Activated naive CD4-positive, alpha-beta T cell treated with anti-CD3 and anti-CD28 coated beads, Interleukin-2, amount 50 U/mL, for 24 hours (primary cell): ENCODE measurements around the gene ERFE.

Experiments
- H3K27ac Mint-ChIP-seq: one replicate; pipeline ENCODE4 v1.8.0; 2021; ENCODE audit warnings: mild to moderate bottlenecking, mixed read lengths
- H3K27me3 Mint-ChIP-seq: one replicate; pipeline ENCODE4 v1.8.0; 2021; ENCODE audit warnings: mixed read lengths
- H3K36me3 Mint-ChIP-seq: one replicate; pipeline ENCODE4 v1.8.0; 2021; ENCODE audit warnings: mixed read lengths
- H3K4me1 Mint-ChIP-seq: one replicate; pipeline ENCODE4 v1.8.0; 2021; ENCODE audit warnings: mixed read lengths
- H3K4me3 Mint-ChIP-seq: one replicate; pipeline ENCODE4 v1.8.0; 2021; ENCODE audit warnings: mild to moderate bottlenecking, mixed read lengths
- H3K9me3 Mint-ChIP-seq: one replicate; pipeline ENCODE4 v1.8.0; 2021; ENCODE audit warnings: mixed read lengths

ERFE gene

DNA sequence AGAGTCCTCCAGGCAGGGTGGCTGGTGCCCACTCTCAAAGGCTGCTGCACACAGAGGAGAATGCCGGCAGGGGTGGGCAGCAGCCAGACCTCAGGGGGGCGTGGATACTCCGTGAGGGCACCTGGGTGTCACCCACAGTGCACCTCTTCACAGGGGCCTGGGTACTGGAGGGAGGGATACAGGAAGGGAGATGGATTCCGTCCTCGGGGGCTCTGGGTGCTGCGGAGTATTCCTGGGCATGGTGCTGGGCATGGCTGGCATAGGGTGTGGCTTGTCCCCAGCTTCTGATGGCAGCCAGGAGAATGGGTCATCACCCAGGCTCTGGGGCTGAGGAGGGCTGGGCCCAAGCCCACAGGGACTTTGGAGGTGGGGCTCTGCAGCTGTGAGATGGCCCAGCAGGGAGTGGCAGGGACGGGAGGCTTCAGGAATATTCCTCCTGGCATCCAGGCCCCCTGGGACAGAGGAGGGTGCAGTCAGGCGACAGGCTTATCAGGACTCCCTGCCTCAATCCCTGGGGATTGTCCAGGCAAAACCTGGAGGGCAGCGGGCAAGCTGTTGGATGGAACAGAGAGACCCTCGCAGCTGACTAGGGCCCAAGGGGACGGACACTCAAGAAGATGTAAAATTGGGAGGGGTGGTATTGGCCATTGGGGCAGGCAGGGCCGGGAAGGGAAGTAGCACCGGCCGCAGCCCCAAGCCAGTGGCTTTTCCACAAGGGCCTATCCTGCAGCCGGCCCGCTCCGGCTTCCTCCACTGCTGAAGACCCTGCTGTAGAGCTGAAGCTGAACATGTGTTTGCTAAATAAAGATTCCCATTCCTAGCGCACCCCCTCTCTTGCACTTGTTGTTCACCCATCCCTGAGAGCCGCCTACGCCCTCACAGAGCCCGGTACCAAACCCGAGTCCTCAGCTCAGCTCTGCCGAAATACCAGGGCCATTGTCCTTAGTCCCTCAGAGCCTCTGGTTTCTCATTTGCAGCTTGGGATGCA lies 26.0 kb upstream of the ERFE start:
- Mint-ChIP-seq H3K9me3 (no peaks in the 10 kb centered on the region), H3K27ac (no peak overlapping the region), H3K4me1 (no peaks in the 10 kb centered on the region), H3K36me3 (no peaks in the 10 kb centered on the region), H3K27me3 (no peaks in the 10 kb centered on the region), H3K4me3 (no peak overlapping the region)

DNA sequence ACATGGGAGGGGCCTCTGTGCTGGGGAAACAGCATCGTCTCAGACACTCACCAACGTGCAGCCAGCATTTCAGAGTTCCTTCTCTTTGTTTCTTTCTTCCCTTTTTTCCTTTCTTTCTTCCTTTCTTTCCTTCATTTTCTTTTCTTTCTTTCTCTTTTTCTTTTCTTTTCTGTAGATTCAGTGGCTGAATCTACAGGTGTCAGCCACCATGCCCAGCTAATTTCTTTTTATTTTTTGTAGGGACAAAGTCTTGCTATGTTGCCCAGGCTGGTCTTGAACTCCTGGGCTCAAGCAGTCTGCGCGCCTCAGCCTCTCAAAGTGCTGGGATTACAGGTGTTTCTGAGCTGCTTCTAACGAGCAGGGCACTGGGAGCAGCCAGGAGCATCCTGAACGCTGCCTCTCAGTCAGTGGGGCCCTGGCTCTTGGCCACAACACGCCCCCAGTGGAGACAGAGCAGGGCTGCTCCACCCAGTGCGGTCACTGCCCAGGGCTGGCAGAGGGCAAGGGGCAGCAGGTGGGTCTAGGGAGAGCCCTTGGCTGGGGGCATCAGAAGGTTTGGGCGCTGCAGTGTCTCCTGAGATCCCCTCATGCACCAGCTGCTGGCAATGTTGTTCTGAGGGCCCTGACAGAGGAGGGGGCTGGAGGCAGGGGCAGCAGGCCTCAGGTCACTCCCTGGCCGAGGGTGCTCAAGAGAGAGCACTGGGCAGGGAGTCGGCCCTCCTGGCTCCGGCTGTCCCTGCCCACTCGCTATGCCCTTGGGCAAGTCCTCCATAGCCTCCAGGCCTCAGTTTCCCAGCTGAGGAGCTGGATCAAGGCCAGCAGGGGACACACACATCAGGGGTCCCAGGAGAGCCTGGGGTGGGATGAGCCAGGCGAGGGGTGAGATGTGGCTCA lies 25.0 kb upstream of the ERFE start:
- no peak overlapping the region for H3K4me3 Mint-ChIP-seq
- no peaks in the 10 kb centered on the region for H3K4me1 Mint-ChIP-seq
- no peak overlapping the region for H3K27ac Mint-ChIP-seq
- H3K9me3 Mint-ChIP-seq = no peaks in the 10 kb centered on the region
- H3K36me3 Mint-ChIP-seq = no peaks in the 10 kb centered on the region
- no peaks in the 10 kb centered on the region for H3K27me3 Mint-ChIP-seq

DNA sequence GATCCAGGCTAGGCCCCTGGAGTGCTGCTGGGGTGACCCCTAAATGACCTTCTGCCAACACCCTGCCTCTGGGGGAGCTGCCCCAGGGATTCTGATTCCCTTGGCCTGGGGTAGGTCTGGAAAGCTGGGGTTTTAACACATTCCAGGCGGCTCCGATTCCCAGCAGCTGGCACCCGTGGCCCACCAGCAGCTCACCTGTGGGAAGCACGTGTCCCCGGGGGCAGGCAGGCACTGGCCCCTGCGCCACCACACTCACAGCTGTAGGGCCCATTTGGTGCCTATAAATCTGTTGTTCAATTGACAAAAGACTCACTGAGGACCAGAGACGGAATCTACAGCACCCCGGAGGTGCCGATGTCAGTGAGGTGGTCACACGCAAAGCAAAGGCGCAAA lies 24.4 kb upstream of the ERFE start:
- Mint-ChIP-seq H3K4me1 (no peaks in the 10 kb centered on the region), H3K27me3 (no peaks in the 10 kb centered on the region), H3K27ac (no peak overlapping the region), H3K9me3 (no peaks in the 10 kb centered on the region), H3K36me3 (no peaks in the 10 kb centered on the region), H3K4me3 (no peak overlapping the region)

DNA sequence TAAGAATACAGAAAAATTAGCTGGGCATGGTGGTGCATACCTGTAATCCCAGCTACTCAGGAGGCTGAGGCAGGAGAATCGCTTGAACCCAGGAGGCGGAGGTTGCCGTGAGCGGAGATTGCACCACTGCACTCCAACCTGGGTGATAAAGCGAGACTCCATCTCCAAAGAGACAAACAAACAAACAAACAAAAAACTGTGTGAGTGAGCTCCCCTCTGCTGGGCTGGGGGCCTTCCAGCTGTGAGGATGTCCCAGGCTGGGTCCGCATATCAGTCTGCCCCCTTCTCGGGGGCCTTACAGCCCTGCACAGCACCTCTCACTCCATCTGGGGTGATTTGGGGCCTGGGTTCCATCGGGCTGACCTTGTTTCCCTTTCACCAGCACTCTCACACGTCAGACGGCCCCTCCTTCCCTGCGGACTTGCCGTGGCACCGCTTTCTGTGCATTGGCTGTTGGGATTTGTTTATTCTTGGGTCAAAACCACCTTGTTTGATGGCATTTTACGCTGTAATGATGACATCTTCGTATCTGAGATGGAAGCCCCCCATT lies 23.1 kb upstream of the ERFE start:
- Mint-ChIP-seq H3K27ac (no peak overlapping the region), H3K9me3 (no peaks in the 10 kb centered on the region), H3K36me3 (no peaks in the 10 kb centered on the region), H3K4me3 (no peak overlapping the region), H3K27me3 (no peaks in the 10 kb centered on the region), H3K4me1 (no peaks in the 10 kb centered on the region)

DNA sequence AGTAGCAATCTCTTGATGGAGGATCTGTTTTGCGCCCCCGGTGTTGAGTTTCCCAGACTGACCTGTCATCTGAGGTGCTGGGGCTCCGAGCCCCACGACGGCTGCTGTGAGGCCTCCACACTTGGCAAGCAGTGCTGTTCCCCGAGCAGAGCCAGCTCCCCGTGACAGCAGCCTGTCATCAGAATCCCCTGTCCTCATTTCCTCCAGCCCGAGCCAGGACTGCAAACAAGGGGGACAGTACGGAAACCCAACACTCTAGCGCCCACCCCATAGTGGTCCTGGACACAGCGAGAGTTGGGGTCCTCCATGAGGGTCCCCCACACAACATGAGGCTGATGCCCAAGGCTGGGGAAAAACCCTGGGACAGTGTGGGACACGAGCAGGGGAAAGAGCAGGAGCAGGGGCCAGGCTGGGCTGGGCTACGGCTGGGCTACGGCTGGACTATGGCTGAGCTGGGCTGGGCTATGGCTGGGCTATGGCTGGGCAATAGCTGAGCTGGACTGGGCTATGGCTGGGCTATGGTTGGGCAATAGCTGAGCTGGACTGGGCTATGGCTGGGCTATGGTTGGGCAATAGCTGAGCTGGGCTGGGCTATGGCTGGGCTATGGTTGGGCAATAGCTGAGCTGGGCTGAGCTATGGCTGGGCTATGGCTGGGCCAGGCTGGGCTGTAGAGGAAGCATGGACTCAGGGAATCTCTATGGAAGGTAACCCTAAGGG lies 21.8 kb upstream of the ERFE start:
- Mint-ChIP-seq H3K4me3 (no peak overlapping the region), H3K36me3 (no peaks in the 10 kb centered on the region), H3K27me3 (no peaks in the 10 kb centered on the region), H3K9me3 (no peaks in the 10 kb centered on the region), H3K4me1 (peaks cover 7% of the 10 kb centered on the region), H3K27ac (no peak overlapping the region)

DNA sequence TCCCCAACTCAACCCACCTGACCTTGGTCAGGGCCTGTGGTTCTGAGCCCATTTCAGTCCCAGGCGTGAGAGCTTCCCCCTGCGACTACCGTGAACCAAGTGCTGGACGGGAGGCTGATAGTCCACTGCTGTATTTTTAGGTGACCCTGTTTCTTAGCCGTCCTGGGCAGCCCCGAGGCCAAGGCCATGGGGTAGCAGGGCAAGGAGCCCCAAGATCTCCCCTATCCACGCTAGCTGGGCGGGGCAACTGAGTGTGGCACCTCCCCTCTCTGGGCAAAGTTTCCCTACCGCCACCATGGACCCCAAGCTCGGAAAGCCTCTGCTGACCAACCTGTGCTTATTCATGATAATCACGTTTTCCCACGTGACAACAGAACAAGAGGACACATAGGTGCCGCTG lies 20.9 kb upstream of the ERFE start:
- Mint-ChIP-seq H3K36me3 (no peaks in the 10 kb centered on the region), H3K4me3 (no peak overlapping the region), H3K27me3 (no peaks in the 10 kb centered on the region), H3K27ac (no peak overlapping the region), H3K9me3 (no peaks in the 10 kb centered on the region), H3K4me1 (peaks cover 8% of the 10 kb centered on the region)

DNA sequence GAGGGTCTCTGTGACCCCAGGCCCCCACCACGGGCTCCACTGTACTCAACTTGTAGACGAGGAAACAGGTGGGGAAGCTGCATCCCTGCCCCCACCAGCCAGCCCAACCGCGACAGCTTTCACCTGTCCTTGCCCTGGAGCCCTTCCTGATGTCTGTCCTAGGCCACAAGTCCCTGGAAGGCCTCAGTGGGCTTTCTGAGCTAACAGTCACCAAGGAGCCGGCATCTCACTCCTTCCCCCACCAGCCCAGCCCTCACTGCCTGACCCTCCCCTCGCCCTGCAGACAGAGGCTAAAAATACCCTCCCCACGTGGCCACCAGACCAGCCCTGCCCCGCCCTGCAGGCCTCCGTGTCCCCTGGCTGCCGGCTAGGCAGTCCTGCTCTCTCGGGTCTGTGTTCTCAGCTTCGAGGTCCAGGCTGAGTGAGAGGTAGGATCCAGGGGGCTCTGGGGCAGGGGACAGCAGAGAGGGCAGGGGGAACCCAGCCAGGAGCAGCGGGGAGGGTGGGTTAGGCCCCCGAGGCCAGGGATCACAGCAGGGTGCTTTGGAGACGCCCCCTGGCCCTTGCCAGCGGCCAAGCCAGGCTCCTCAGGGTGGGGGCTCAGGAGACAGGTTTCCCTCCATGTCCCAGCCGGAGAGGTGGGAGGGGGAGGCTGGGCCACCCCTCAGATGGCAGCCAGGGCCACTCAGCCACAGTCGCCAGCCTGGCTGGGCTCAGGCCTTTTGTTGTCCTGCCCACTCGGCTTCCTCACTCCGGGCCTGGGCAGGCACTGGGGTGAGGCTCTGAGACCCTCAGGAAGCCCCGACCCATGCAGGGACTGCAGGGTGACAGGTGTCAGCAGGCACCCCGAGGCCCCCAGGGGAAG lies 20.2 kb upstream of the ERFE start, which contains the start of gene KLHL30:
TSS of gene KLHL30 (plus strand) at position 338 of the 865 bp plus-strand sequence. CDS start 2,087 bp downstream, outside the sequence.
- Mint-ChIP-seq H3K27ac (no peak within 1 kb of the TSS), H3K4me3 (no peak within 1 kb of the TSS)

DNA sequence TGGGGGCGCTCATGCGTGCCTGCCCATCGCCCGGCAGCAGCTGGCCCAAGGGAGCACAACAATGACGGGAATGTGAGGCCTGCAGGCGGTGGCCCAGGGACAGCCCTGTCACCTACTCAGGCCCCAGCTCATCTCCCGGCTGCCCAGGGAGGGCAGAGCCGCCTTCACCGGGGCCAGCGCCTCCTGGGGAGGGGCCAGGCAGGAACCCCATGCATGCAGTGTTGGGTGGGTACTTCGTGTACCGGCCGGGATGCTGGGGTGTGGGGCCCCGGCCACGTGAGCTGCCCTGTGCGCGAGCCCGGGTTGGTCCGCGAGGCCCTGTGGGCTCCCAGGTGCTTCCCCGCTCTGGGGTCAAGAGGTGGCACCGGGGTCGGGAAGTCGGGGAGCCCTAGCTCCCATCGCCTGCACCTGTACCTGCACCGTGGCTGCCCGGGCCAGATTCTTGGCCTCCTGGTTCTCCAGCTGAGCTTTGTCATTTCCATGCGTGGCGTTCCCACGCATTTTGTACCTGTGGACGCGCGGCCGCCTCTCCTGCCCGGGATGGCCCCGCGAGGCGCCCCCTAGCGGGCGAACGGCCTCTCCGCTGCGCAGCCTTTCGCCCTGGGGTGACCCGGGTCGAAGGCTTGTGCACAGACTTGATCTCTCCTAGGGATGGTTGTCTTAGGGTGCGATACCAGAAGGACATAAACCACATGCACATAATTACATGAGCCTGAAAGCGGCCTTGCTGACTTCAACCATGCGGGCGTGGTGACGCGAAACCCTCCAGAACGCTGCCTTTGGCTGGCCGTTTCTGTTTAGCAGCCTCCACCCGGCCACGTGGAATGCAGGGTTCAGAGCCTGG lies 19.4 kb upstream of the ERFE start:
- H3K36me3 Mint-ChIP-seq = no peaks in the 10 kb centered on the region

More for the DNA sequence above, 20.2 kb upstream of the ERFE start, which contains the start of gene KLHL30:
- H3K9me3 Mint-ChIP-seq = no peaks in the 10 kb centered on the region
- no peaks in the 10 kb centered on the region for H3K36me3 Mint-ChIP-seq
- H3K27me3 Mint-ChIP-seq = no peaks in the 10 kb centered on the region
- H3K4me1 Mint-ChIP-seq = peaks cover 8% of the 10 kb centered on the region

DNA sequence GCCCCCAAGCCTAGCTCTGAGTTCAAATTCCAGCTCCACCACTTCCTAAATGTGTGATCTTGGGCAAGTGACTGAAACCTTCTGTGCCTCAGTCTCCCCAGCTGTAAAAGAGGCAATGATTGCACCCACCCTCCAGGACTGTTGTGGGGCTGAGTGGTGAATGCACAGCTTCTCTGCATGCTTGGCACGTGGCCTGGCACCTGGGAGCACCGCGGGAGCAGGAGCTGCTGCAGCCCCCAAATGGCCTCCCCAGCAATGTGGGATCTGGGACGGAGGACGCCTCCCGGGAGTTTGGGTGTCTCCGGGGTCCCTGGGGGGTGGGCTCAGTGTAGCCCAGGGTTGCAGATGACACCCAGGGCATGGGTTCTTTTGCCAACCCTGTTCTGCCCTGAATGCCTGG lies 18.7 kb upstream of the ERFE start:
- Mint-ChIP-seq H3K4me1 (peaks cover 8% of the 10 kb centered on the region), H3K36me3 (no peaks in the 10 kb centered on the region), H3K27me3 (no peaks in the 10 kb centered on the region), H3K27ac (no peak overlapping the region), H3K4me3 (no peak overlapping the region), H3K9me3 (no peaks in the 10 kb centered on the region)

More for the DNA sequence above, 19.4 kb upstream of the ERFE start:
- Mint-ChIP-seq H3K4me1 (peaks cover 8% of the 10 kb centered on the region), H3K9me3 (no peaks in the 10 kb centered on the region), H3K27me3 (no peaks in the 10 kb centered on the region), H3K4me3 (no peak overlapping the region), H3K27ac (no peak overlapping the region)

DNA sequence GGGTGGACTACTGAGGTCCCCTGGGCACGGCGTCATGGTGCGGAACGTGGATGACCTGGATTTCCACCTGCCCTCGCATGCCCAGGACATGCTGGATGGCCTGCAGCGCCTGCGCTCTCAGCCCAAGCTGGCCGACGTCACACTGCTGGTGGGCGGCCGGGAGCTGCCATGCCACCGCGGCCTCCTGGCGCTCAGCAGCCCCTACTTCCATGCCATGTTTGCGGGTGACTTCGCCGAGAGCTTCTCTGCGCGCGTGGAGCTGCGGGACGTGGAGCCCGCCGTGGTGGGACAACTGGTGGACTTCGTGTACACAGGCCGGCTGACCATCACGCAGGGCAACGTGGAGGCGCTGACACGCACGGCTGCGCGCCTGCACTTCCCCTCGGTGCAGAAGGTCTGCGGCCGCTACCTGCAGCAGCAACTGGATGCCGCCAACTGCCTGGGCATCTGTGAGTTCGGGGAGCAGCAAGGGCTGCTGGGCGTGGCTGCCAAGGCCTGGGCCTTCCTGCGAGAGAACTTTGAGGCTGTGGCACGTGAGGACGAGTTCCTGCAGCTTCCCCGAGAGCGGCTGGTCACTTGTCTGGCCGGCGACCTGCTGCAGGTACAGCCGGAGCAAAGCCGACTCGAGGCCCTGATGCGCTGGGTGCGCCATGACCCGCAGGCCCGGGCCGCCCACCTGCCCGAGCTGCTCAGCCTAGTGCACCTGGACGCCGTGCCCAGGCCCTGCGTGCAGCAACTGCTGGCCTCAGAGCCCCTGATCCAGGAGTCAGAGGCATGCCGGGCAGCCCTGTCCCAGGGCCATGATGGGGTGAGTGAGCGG lies 17.8 kb upstream of the ERFE start:
- no peaks in the 10 kb centered on the region for H3K36me3 Mint-ChIP-seq
- H3K27ac Mint-ChIP-seq = no peak overlapping the region
- no peaks in the 10 kb centered on the region for H3K27me3 Mint-ChIP-seq
- no peaks in the 10 kb centered on the region for H3K9me3 Mint-ChIP-seq
- H3K4me1 Mint-ChIP-seq = peaks cover 8% of the 10 kb centered on the region
- no peak overlapping the region for H3K4me3 Mint-ChIP-seq

DNA sequence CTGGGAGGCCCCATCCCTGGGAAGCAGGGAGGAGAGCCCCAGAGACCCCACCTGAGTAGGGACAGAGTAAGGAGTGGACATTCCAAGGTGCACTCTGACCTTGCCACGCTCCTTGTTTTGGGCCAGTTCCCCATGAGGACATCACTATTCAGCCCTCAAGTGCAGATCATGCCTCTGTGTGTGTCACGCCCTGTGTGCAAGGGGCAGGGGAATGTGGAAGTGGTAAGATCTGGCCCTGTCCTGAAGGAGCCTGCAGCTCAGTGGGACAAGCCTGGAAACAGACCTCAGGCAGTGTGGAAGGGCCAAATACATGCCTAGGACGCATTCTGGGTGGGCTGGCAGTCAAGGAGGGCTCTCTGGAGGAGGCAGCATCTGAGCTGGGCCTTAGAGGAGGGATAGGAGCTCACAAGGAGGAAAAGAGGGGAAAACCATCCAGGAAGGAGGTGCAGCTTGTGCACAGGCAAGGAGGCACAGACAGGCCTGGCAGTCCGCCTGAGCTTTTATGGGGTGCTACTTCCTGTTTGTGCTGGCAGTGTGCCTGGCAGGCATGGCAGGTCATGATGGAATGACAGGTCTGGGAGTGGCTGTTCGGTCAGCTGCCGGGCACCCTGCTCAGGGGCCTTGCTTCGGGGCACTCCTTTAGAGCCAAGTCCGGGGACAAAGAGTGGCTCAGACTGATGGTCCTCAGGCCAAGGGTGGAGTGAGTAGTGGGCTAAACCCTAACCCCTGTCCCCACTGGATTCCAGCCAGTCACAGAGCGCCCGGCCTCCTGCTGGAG lies 17.0 kb upstream of the ERFE start:
- no peaks in the 10 kb centered on the region for H3K36me3 Mint-ChIP-seq
- no peaks in the 10 kb centered on the region for H3K9me3 Mint-ChIP-seq
- H3K4me1 Mint-ChIP-seq = peaks cover 8% of the 10 kb centered on the region
- no peak overlapping the region for H3K4me3 Mint-ChIP-seq
- H3K27ac Mint-ChIP-seq = no peak overlapping the region
- H3K27me3 Mint-ChIP-seq = no peaks in the 10 kb centered on the region

DNA sequence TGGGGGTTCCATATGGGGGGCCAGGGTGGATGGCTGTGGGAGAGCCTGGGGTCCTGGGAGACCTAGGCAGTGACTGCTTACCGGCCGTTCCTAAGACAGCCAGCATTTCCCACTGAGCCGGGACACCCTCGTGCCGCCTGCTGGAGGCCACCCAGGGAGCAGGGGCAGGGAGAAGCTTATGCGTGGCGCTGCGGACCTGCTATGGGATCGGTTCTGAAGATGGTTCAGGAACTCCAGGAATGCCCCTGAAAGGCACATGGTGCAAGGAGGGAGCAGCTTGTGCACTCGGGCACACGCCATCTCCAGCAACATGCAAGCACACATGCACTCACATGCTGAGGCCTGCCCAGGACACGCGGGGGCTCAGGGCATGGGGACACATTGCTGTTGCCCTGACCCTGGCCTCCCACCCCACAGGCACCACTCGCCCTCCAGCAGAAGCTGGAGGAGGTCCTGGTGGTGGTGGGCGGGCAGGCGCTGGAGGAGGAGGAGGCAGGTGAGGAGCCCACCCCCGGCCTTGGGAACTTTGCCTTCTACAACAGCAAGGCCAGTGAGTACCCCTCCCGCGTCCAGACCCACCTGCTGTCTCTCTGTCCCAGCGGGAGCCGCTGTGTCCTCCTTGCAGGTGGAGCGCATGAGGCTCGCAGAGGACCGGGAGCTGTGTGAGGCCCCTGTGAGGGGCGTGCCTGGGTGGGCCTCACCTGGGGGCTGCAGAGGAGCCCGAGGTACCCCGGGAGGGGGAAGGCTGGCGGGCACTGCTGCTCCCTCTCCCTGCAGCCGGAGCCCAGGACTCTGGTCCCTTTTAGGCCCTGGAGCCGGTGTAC lies 16.2 kb upstream of the ERFE start:
- H3K4me1 Mint-ChIP-seq = peaks cover 8% of the 10 kb centered on the region
- H3K4me3 Mint-ChIP-seq = no peak overlapping the region
- no peaks in the 10 kb centered on the region for H3K27me3 Mint-ChIP-seq
- H3K36me3 Mint-ChIP-seq = no peaks in the 10 kb centered on the region
- no peaks in the 10 kb centered on the region for H3K9me3 Mint-ChIP-seq
- no peak overlapping the region for H3K27ac Mint-ChIP-seq
